Endothelial cell of umbilical vein (primary cell): ENCODE results near the gene TM9SF1.

Experiments
- EZH2 ChIP-seq: IDR thresholded peaks from 2 replicates; pipeline ENCODE4 v1.6.1; 2012; ENCODE audit warnings: borderline replicate concordance, low read depth, mild to moderate bottlenecking, moderate library complexity, low read length, inconsistent platforms; ENCODE audit not compliant: severe bottlenecking
- MAX ChIP-seq: IDR thresholded peaks from 2 replicates; pipeline ENCODE4 v1.6.1; 2011; ENCODE audit not compliant: insufficient read depth, insufficient read length
- POLR2A ChIP-seq: IDR thresholded peaks from 2 replicates; pipeline ENCODE4 v1.6.1; 2012; ENCODE audit warnings: low read depth, mild to moderate bottlenecking, control low read depth, low read length
- POLR2AphosphoS5 ChIP-seq: IDR thresholded peaks from 2 replicates; pipeline ENCODE4 v1.6.1; 2012; ENCODE audit warnings: low read depth, mild to moderate bottlenecking, control low read depth, low read length, moderate library complexity; ENCODE audit not compliant: insufficient read depth
- TF ChIP-seq, protein P1 (sequence below), 2 donors: IDR thresholded peaks; 1 replicate in 1 of 2; 2 replicates in 1 of 2; pipeline ENCODE4 v1.5.1; 2011; ENCODE audit warnings: low read length in 2 of 2, mild to moderate bottlenecking in 2 of 2, moderate library complexity in 2 of 2, control low read depth in 1 of 2, inconsistent platforms in 1 of 2, low read depth in 1 of 2; ENCODE audit not compliant: insufficient read depth in 1 of 2; ENCODE audit errors: extremely low read depth in 1 of 2

- TF ChIP-seq POLR2AphosphoS5 = no peak
- TF ChIP-seq, protein P1, sequence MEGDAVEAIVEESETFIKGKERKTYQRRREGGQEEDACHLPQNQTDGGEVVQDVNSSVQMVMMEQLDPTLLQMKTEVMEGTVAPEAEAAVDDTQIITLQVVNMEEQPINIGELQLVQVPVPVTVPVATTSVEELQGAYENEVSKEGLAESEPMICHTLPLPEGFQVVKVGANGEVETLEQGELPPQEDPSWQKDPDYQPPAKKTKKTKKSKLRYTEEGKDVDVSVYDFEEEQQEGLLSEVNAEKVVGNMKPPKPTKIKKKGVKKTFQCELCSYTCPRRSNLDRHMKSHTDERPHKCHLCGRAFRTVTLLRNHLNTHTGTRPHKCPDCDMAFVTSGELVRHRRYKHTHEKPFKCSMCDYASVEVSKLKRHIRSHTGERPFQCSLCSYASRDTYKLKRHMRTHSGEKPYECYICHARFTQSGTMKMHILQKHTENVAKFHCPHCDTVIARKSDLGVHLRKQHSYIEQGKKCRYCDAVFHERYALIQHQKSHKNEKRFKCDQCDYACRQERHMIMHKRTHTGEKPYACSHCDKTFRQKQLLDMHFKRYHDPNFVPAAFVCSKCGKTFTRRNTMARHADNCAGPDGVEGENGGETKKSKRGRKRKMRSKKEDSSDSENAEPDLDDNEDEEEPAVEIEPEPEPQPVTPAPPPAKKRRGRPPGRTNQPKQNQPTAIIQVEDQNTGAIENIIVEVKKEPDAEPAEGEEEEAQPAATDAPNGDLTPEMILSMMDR (IDR thresholded peaks at IDR 0.05; ENCODE audit: extremely low read depth in 1 of 2, insufficient read depth in 1 of 2, low read depth in 1 of 2, low read length in 2 of 2) = no peak
- no peak for TF ChIP-seq POLR2A
- no peak for TF ChIP-seq EZH2
- TF ChIP-seq MAX = no peak
Observed at GRCh38 chr14:24155100-24155499, 40.1 kb downstream of the TM9SF1 start.
